Right cardiac atrium (tissue), 5 donors: ENCODE data around the gene SUV39H1. TPM values are rescaled to one million over a fixed set of nuclear protein-coding genes. Genes with fewer than 3 reads are reported as not detected.
"Not testable (repeated sequence)": the region's sequence is repeated elsewhere in the genome, so short reads cannot be mapped to it uniquely, and the experiment has no call there.

Experiments
- ATAC-seq, 2 donors: fragments of 200-7000 bp; cut with Tn5 transposase; one replicate each; pipeline versions ENCODE4 v1.8.0 to v1.9.1; 2020; ENCODE audit warnings: moderate library complexity in 2 of 2, mild to moderate bottlenecking in 1 of 2
- DNase-seq, 3 donors: peaks; one replicate each; pipeline ENCODE4 v3.0.0-alpha.2; 2020
- H3K27ac ChIP-seq: one replicate; pipeline ENCODE4 v1.5.1; 2013; ENCODE audit warnings: mild to moderate bottlenecking, low read length, control low read depth, moderate library complexity
- H3K27me3 ChIP-seq: one replicate; pipeline ENCODE4 v1.6.1; 2013; ENCODE audit not compliant: control insufficient read depth, insufficient read depth
- H3K4me1 ChIP-seq: one replicate; pipeline ENCODE4 v1.6.1; 2013; ENCODE audit warnings: low read length; ENCODE audit not compliant: control insufficient read depth, insufficient read depth
- H3K4me3 ChIP-seq: one replicate; pipeline ENCODE4 v1.5.1; 2013; ENCODE audit warnings: low read length, control low read depth
- H3K9me3 ChIP-seq: one replicate; pipeline ENCODE4 v1.6.1; 2013; ENCODE audit warnings: low read length; ENCODE audit not compliant: control insufficient read depth
- WGBS: extraction: QIAGEN DNeasy Blood & Tissue Kit; methylation state at CpG from one replicate; pipeline ENCODE4 v1.1.7; 2013; 5-methylcytosine and 5-hydroxymethylcytosine counted together
- intact Hi-C, 4 donors: fragments of 100-400 bp; cut with DNase I; formaldehyde crosslinking; loops; one replicate each; pipeline versions ENCODE4 v1.11.0 to v1.14.0; 2022 to 2023
- long read RNA-seq, 4 donors: library from polyadenylated mRNA; unstranded; transcript quantifications; one replicate each; pipeline ENCODE4 v2.0.0, GENCODE V29; 2020 to 2021
- polyA plus RNA-seq: library from polyadenylated mRNA; stranded (reverse); fragments of 200-250 nt; gene quantifications from one replicate; pipeline ENCODE4 v1.2.3, GENCODE V29; 2013
- total RNA-seq, 4 donors: library from RNA; stranded (reverse); fragmentation: NEBNext Ultra II Directional; extraction: Animal tissue kit (Norgen Biotek cat#: 25700); gene quantifications; one replicate each; pipeline ENCODE4 v1.2.1, GENCODE V29; 2021
- donor health status: healthy with polysubstance abuse.
- donor health status: DM: no; HTN: yes; CAD: no.
- donor health status: DM: no; HTN: no; CAD: no.
- donor health status: DM: no; HTN: yes; CAD: no; lungs with severe emphysema.
- donor health status: DM: yes; HTN: yes; CAD: no.

The SUV39H1 gene
- total RNA-seq (1 to 10 TPM; 3.1 to 7.2 (median 3.9) TPM), polyA plus RNA-seq (3.3 TPM)
- long read RNA-seq, donor 1, transcript SUV39H1-202 (6 exons, 2,871 nt), result major isoform, 7 of 16 reads
- long read RNA-seq, donor 1, partial matches to known transcripts, result 7 of 16 reads
- long read RNA-seq, donor 1, other reads (novel, unspliced or antisense), result 0 of 16 reads
- long read RNA-seq, donor 2, transcript SUV39H1-202 (6 exons, 2,871 nt), result major isoform, 6 of 7 reads
- long read RNA-seq, donor 2, partial matches to known transcripts, result 1 of 7 reads
- long read RNA-seq, donor 2, other reads (novel, unspliced or antisense), result 0 of 7 reads
- long read RNA-seq, donor 3, transcript SUV39H1-202 (6 exons, 2,871 nt), result major isoform, 10 of 18 reads
- long read RNA-seq, donor 3, partial matches to known transcripts, result 6 of 18 reads
- long read RNA-seq, donor 3, other reads (novel, unspliced or antisense), result 0 of 18 reads
- long read RNA-seq, donor 4, transcript SUV39H1-202 (6 exons, 2,871 nt), result major isoform, 7 of 12 reads
- long read RNA-seq, donor 4, partial matches to known transcripts, result 2 of 12 reads
- long read RNA-seq, donor 4, other reads (novel, unspliced or antisense), result 1 of 12 reads

- H3K4me3 ChIP-seq, result peak within 1 kb of the TSS; percentile 78
- ATAC-seq (peak; percentile 98), DNase-seq (peak; percentile 90 to 95 (median 95))
- peak within 1 kb of the TSS; percentile 90 for H3K27ac ChIP-seq
- H3K27me3 ChIP-seq, result no peaks in the 10 kb centered on the region
- no peaks in the 10 kb centered on the region for H3K9me3 ChIP-seq
- peaks cover 4% of the 10 kb centered on the region for H3K4me1 ChIP-seq
- under 1% methylated on average over 66 of the region's 66 CpGs for WGBS
- intact Hi-C loops, result no loop called here
These were observed at the start of gene SUV39H1 for GRCh38 chrX:48696301-48696908. Gene SUV39H1 (plus strand): TSS chrX:48696734. CDS start chrX:48696785, 51 bp downstream.

GRCh38 chrX:48648336-48648751, 48.2 kb upstream of the SUV39H1 start:
- ATAC-seq (peak; percentile 66 to 68), DNase-seq (peak; percentile 14 to 53 (median 50))
- Histone ChIP-seq H3K4me3 (no peak overlapping the region), H3K4me1 (no peaks in the 10 kb centered on the region), H3K27me3 (no peaks in the 10 kb centered on the region), H3K27ac (no peak overlapping the region), H3K9me3 (no peaks in the 10 kb centered on the region)
- 9% methylated on average over 6 of the region's 6 CpGs for WGBS
- intact Hi-C loops, result no loop called here

GRCh38 chrX:48649102-48649501, 47.4 kb upstream of the SUV39H1 start:
- intact Hi-C loops, result no loop called here
- no peak for DNase-seq
- WGBS, result 84% methylated on average over 3 of the region's 3 CpGs

GRCh38 chrX:48652055-48652579, 44.4 kb upstream of the SUV39H1 start:
- DNase-seq, ATAC-seq, H3K4me1 ChIP-seq, intact Hi-C loops, H3K4me3 ChIP-seq, H3K27me3 ChIP-seq, H3K9me3 ChIP-seq, H3K27ac ChIP-seq: not testable (repeated sequence)
- 65% methylated on average over 5 of the region's 5 CpGs for WGBS

More at GRCh38 chrX:48649102-48649501, 47.4 kb upstream of the SUV39H1 start:
- no peak for ATAC-seq
- Histone ChIP-seq H3K4me3 (no peak overlapping the region), H3K27ac (no peak overlapping the region), H3K4me1 (no peaks in the 10 kb centered on the region), H3K27me3 (no peaks in the 10 kb centered on the region), H3K9me3 (no peaks in the 10 kb centered on the region)

GRCh38 chrX:48654746-48655145, 41.8 kb upstream of the SUV39H1 start:
- H3K4me1 ChIP-seq, H3K4me3 ChIP-seq, intact Hi-C loops, H3K9me3 ChIP-seq, DNase-seq, ATAC-seq, H3K27ac ChIP-seq, H3K27me3 ChIP-seq: not testable (repeated sequence)
- WGBS, result 61% methylated on average over 19 of the region's 19 CpGs

- intact Hi-C loops, DNase-seq, H3K9me3 ChIP-seq, H3K4me1 ChIP-seq, H3K27me3 ChIP-seq, ATAC-seq, H3K4me3 ChIP-seq, H3K27ac ChIP-seq: not testable (repeated sequence)
- WGBS, result 96% methylated on average over 34 of the region's 34 CpGs
These were observed 36.8 kb upstream of the SUV39H1 start for GRCh38 chrX:48659686-48660085.

- no peak for ATAC-seq
- Histone ChIP-seq H3K27ac (no peak overlapping the region), H3K4me3 (no peak overlapping the region), H3K27me3 (no peaks in the 10 kb centered on the region), H3K4me1 (no peaks in the 10 kb centered on the region), H3K9me3 (no peaks in the 10 kb centered on the region)
- 81% methylated on average over 1 of the region's 1 CpG for WGBS
- DNase-seq, result no peak
- intact Hi-C loops, result no loop called here
These were observed 33.3 kb upstream of the SUV39H1 start for GRCh38 chrX:48663241-48663640.

GRCh38 chrX:48664156-48664555, 32.4 kb upstream of the SUV39H1 start:
- Histone ChIP-seq H3K27me3 (no peaks in the 10 kb centered on the region), H3K27ac (no peak overlapping the region), H3K9me3 (no peaks in the 10 kb centered on the region), H3K4me1 (no peaks in the 10 kb centered on the region), H3K4me3 (no peak overlapping the region)
- intact Hi-C loops, result no loop called here
- no peak for ATAC-seq
- DNase-seq, result no peak
- 90% methylated on average over 1 of the region's 1 CpG for WGBS

- H3K9me3 ChIP-seq, result no peaks in the 10 kb centered on the region
- H3K27me3 ChIP-seq, result no peaks in the 10 kb centered on the region
- WGBS, result 71% methylated on average over 2 of the region's 2 CpGs
These were observed 30.5 kb upstream of the SUV39H1 start for GRCh38 chrX:48665991-48666390.

GRCh38 chrX:48666649-48667048, 29.9 kb upstream of the SUV39H1 start:
- ATAC-seq (no peak), DNase-seq (no peak)
- H3K27ac ChIP-seq, result no peak overlapping the region
- H3K9me3 ChIP-seq, result no peaks in the 10 kb centered on the region
- intact Hi-C loops, result no loop called here
- H3K4me3 ChIP-seq, result no peak overlapping the region
- WGBS, result 79% methylated on average over 4 of the region's 4 CpGs
- no peaks in the 10 kb centered on the region for H3K4me1 ChIP-seq
- no peaks in the 10 kb centered on the region for H3K27me3 ChIP-seq

More at GRCh38 chrX:48665991-48666390, 30.5 kb upstream of the SUV39H1 start:
- DNase-seq (no peak), ATAC-seq (no peak)
- intact Hi-C loops, result no loop called here
- no peak overlapping the region for H3K27ac ChIP-seq
- H3K4me3 ChIP-seq, result no peak overlapping the region
- no peaks in the 10 kb centered on the region for H3K4me1 ChIP-seq

- Histone ChIP-seq H3K4me1 (no peaks in the 10 kb centered on the region), H3K27me3 (no peaks in the 10 kb centered on the region), H3K9me3 (no peaks in the 10 kb centered on the region), H3K27ac (no peak overlapping the region), H3K4me3 (no peak overlapping the region)
- no peak for DNase-seq
- no peak for ATAC-seq
- 62% methylated on average over 4 of the region's 4 CpGs for WGBS
- intact Hi-C loops, result no loop called here
These were observed 29.0 kb upstream of the SUV39H1 start for GRCh38 chrX:48667509-48667908.
